Naive thymus-derived CD8-positive, alpha-beta T cell (primary cell): ENCODE measurements around the gene PNPLA1. TPM values are rescaled to one million over a fixed set of nuclear protein-coding genes. Genes with fewer than 3 reads are reported as not detected.

Experiments
- ATAC-seq, 2 donors: fragments of 150-1000 bp; cut with Tn5 transposase in 1 of 2; sonication (Bioruptor Pico), chemical (Tn5 transposase) in 1 of 2; 1 replicate in 1 of 2; 2 replicates in 1 of 2; pipeline ENCODE4 v1.10.0; 2021; ENCODE audit warnings: mild to moderate bottlenecking in 2 of 2, moderate library complexity in 2 of 2
- POLR2A ChIA-PET: fragments of 350-600 bp; sonication (Branson Sonifier 250); formaldehyde crosslinking; loops from one replicate; lab custom pipeline; 2021; ENCODE audit warnings: antibody characterized with exemption; lab: Charles Lee
- DNase-seq, 10 donors: peaks; one replicate each; pipeline versions ENCODE4 v3.0.0 to v3.0.0-alpha.2; 2020 to 2022
- H3K27ac Mint-ChIP-seq, 10 donors: one replicate each; pipeline ENCODE4 v1.8.0; 2020 to 2022; ENCODE audit warnings: mild to moderate bottlenecking in 10 of 10, mixed read lengths in 10 of 10, moderate library complexity in 4 of 10, inconsistent platforms in 1 of 10
- H3K27me3 Mint-ChIP-seq, 5 donors: one replicate each; pipeline ENCODE4 v1.8.0; 2021 to 2022; ENCODE audit warnings: mixed read lengths in 5 of 5
- H3K36me3 Mint-ChIP-seq, 3 donors: one replicate each; pipeline ENCODE4 v1.8.0; 2020 to 2022; ENCODE audit warnings: mixed read lengths in 3 of 3, mild to moderate bottlenecking in 2 of 3, inconsistent platforms in 1 of 3
- H3K4me1 Mint-ChIP-seq, 4 donors: one replicate each; pipeline ENCODE4 v1.8.0; 2021 to 2022; ENCODE audit warnings: mixed read lengths in 4 of 4
- H3K4me3 Mint-ChIP-seq, 10 donors: one replicate each; pipeline ENCODE4 v1.8.0; 2020 to 2022; ENCODE audit warnings: mild to moderate bottlenecking in 10 of 10, mixed read lengths in 10 of 10, moderate library complexity in 6 of 10, inconsistent platforms in 1 of 10
- H3K9me3 Mint-ChIP-seq, 9 donors: one replicate each; pipeline ENCODE4 v1.8.0; 2020 to 2022; ENCODE audit warnings: mixed read lengths in 9 of 9, mild to moderate bottlenecking in 3 of 9, inconsistent platforms in 1 of 9, moderate library complexity in 1 of 9
- polyA plus RNA-seq, 3 donors: library from polyadenylated mRNA; unstranded; fragments of 300-500 nt; fragmentation: Illumina TruSeq; gene quantifications; one replicate each; pipeline ENCODE4 v1.2.3, GENCODE V29; 2021
- total RNA-seq, 8 experiments: library from RNA in 2 of 8; stranded (reverse) in 2 of 8; gene quantifications; one replicate each; pipeline ENCODE4 v1.2.3 and lab custom pipeline; 2021 to 2026

The PNPLA1 gene
- total RNA-seq (not detected), polyA plus RNA-seq (not detected), total RNA-seq (lab: John Stamatoyannopoulos, UW) (0 to 0.15 (median 0.04) reads per million in 6 experiments)

- ATAC-seq = no peak
- peaks cover 0 to 2% (median 0%) of the 10 kb centered on the region in 4 donors for H3K4me1 Mint-ChIP-seq
- POLR2A ChIA-PET = no interaction called here
- H3K27ac Mint-ChIP-seq = no peak within 1 kb of the TSS
- DNase-seq = no peak
- no peak within 1 kb of the TSS for H3K4me3 Mint-ChIP-seq
- H3K36me3 Mint-ChIP-seq = peaks cover 0 to 5% (median 0%) of the 10 kb centered on the region in 3 donors
- peaks cover 0 to 10% (median 2%) of the 10 kb centered on the region in 9 donors for H3K9me3 Mint-ChIP-seq
- peaks cover 4 to 18% (median 10%) of the 10 kb centered on the region in 5 donors for H3K27me3 Mint-ChIP-seq
Measured at GRCh38 chr6:36269834-36270705, at the start of gene PNPLA1. Gene PNPLA1, plus strand, starts transcription at chr6:36270060. Its CDS starts 400 bp downstream, at chr6:36270460.

GRCh38 chr6:36220226-36220625, 49.6 kb upstream of the PNPLA1 start:
- ATAC-seq (no peak), DNase-seq (no peak)
- Mint-ChIP-seq H3K36me3 (peaks cover 0 to 81% (median 14%) of the 10 kb centered on the region in 3 donors), H3K4me1 (peaks cover 0 to 4% (median 1%) of the 10 kb centered on the region in 4 donors), H3K9me3 (no peaks in the 10 kb centered on the region), H3K27me3 (no peaks in the 10 kb centered on the region), H3K27ac (peak overlapping the region in 1 of 10 donors; percentile 43), H3K4me3 (no peak overlapping the region)
- POLR2A ChIA-PET = no interaction called here

- no peaks in the 10 kb centered on the region for H3K27me3 Mint-ChIP-seq
- POLR2A ChIA-PET = no interaction called here
- DNase-seq (no peak), ATAC-seq (no peak)
- peaks cover 0 to 83% (median 14%) of the 10 kb centered on the region in 3 donors for H3K36me3 Mint-ChIP-seq
- no peaks in the 10 kb centered on the region for H3K9me3 Mint-ChIP-seq
- H3K4me3 Mint-ChIP-seq = no peak overlapping the region
- H3K4me1 Mint-ChIP-seq = peaks cover 0 to 3% (median under 1%) of the 10 kb centered on the region in 4 donors
- H3K27ac Mint-ChIP-seq = no peak overlapping the region
Measured at GRCh38 chr6:36221674-36222073, 48.2 kb upstream of the PNPLA1 start.

GRCh38 chr6:36222924-36223323, 46.9 kb upstream of the PNPLA1 start:
- Mint-ChIP-seq H3K4me3 (no peak overlapping the region), H3K9me3 (no peaks in the 10 kb centered on the region), H3K4me1 (peaks cover 0 to 3% (median under 1%) of the 10 kb centered on the region in 4 donors), H3K36me3 (peaks cover 0 to 84% (median 14%) of the 10 kb centered on the region in 3 donors), H3K27me3 (no peaks in the 10 kb centered on the region), H3K27ac (no peak overlapping the region)
- DNase-seq (no peak), ATAC-seq (no peak)
- POLR2A ChIA-PET = no interaction called here

GRCh38 chr6:36223706-36224105, 46.2 kb upstream of the PNPLA1 start:
- peaks cover 0 to 3% (median under 1%) of the 10 kb centered on the region in 4 donors for H3K4me1 Mint-ChIP-seq
- ATAC-seq (no peak), DNase-seq (no peak)
- H3K36me3 Mint-ChIP-seq = peaks cover 0 to 83% (median 13%) of the 10 kb centered on the region in 3 donors
- no peaks in the 10 kb centered on the region for H3K9me3 Mint-ChIP-seq
- no peaks in the 10 kb centered on the region for H3K27me3 Mint-ChIP-seq
- no peak overlapping the region for H3K4me3 Mint-ChIP-seq
- POLR2A ChIA-PET = no interaction called here
- no peak overlapping the region for H3K27ac Mint-ChIP-seq

GRCh38 chr6:36224918-36225461, 44.9 kb upstream of the PNPLA1 start:
- POLR2A ChIA-PET = interaction anchor here (0.6 to 0.7 kb wide), 2 partner anchors 16 to 1798 kb away, joined by 3 to 8 read pairs; no protein-coding TSS in a partner anchor
- DNase-seq = no peak
- no peak overlapping the region for H3K27ac Mint-ChIP-seq
- peaks cover 0 to 2% (median under 1%) of the 10 kb centered on the region in 4 donors for H3K4me1 Mint-ChIP-seq
- H3K4me3 Mint-ChIP-seq = no peak overlapping the region
- H3K36me3 Mint-ChIP-seq = peaks cover 0 to 81% (median 9%) of the 10 kb centered on the region in 3 donors
- H3K9me3 Mint-ChIP-seq = no peaks in the 10 kb centered on the region
- no peaks in the 10 kb centered on the region for H3K27me3 Mint-ChIP-seq
- ATAC-seq = no peak

GRCh38 chr6:36226438-36227047, 43.3 kb upstream of the PNPLA1 start:
- Mint-ChIP-seq H3K9me3 (no peaks in the 10 kb centered on the region), H3K27ac (no peak overlapping the region), H3K4me1 (peaks cover 0 to 2% (median 0%) of the 10 kb centered on the region in 4 donors), H3K27me3 (no peaks in the 10 kb centered on the region), H3K4me3 (no peak overlapping the region), H3K36me3 (peaks cover 0 to 89% (median 9%) of the 10 kb centered on the region in 3 donors)
- ATAC-seq (no peak), DNase-seq (no peak)
- POLR2A ChIA-PET = no interaction called here

- peaks cover 0 to 86% (median 8%) of the 10 kb centered on the region in 3 donors for H3K36me3 Mint-ChIP-seq
- H3K4me1 Mint-ChIP-seq = peaks cover 0 to 2% (median 0%) of the 10 kb centered on the region in 4 donors
- H3K27ac Mint-ChIP-seq = peak overlapping the region in 4 of 10 donors; percentile 20 to 62 (median 57)
- H3K9me3 Mint-ChIP-seq = no peaks in the 10 kb centered on the region
- no peak overlapping the region for H3K4me3 Mint-ChIP-seq
- POLR2A ChIA-PET = no interaction called here
- DNase-seq (no peak), ATAC-seq (no peak)
- no peaks in the 10 kb centered on the region for H3K27me3 Mint-ChIP-seq
Measured at GRCh38 chr6:36227379-36228228, 42.3 kb upstream of the PNPLA1 start.

GRCh38 chr6:36229223-36229622, 40.6 kb upstream of the PNPLA1 start:
- Mint-ChIP-seq H3K36me3 (peaks cover 0 to 81% (median 8%) of the 10 kb centered on the region in 3 donors), H3K9me3 (no peaks in the 10 kb centered on the region), H3K4me3 (no peak overlapping the region), H3K27ac (peak overlapping the region in 6 of 10 donors; percentile 14 to 84 (median 70)), H3K27me3 (no peaks in the 10 kb centered on the region), H3K4me1 (peaks cover 0 to 2% (median under 1%) of the 10 kb centered on the region in 4 donors)
- DNase-seq (no peak), ATAC-seq (no peak)
- POLR2A ChIA-PET = interaction anchor here (0.7 kb wide), 1 partner anchor 606 kb away, joined by 3 read pairs; no protein-coding TSS in a partner anchor

- ATAC-seq = no peak
- POLR2A ChIA-PET = no interaction called here
- no peak overlapping the region for H3K4me3 Mint-ChIP-seq
- H3K36me3 Mint-ChIP-seq = peaks cover 0 to 73% (median 9%) of the 10 kb centered on the region in 3 donors
- H3K27ac Mint-ChIP-seq = peak overlapping the region in 3 of 10 donors; percentile 56 to 74 (median 59)
- H3K27me3 Mint-ChIP-seq = no peaks in the 10 kb centered on the region
- peaks cover 6 to 7% (median 7%) of the 10 kb centered on the region in 4 donors for H3K4me1 Mint-ChIP-seq
- no peak for DNase-seq
- H3K9me3 Mint-ChIP-seq = no peaks in the 10 kb centered on the region
Measured at GRCh38 chr6:36230371-36230770, 39.5 kb upstream of the PNPLA1 start.

- peak overlapping the region in 4 of 10 donors; percentile 2 to 54 (median 28) for H3K27ac Mint-ChIP-seq
- no peak for DNase-seq
- no peaks in the 10 kb centered on the region for H3K27me3 Mint-ChIP-seq
- peaks cover 0 to 56% (median 10%) of the 10 kb centered on the region in 3 donors for H3K36me3 Mint-ChIP-seq
- H3K4me3 Mint-ChIP-seq = no peak overlapping the region
- H3K9me3 Mint-ChIP-seq = no peaks in the 10 kb centered on the region
- POLR2A ChIA-PET = no interaction called here
- peaks cover 7 to 9% (median 7%) of the 10 kb centered on the region in 4 donors for H3K4me1 Mint-ChIP-seq
- no peak for ATAC-seq
Measured at GRCh38 chr6:36232172-36232571, 37.7 kb upstream of the PNPLA1 start.

- POLR2A ChIA-PET = no interaction called here
Measured at GRCh38 chr6:36235309-36235708, 34.6 kb upstream of the PNPLA1 start.

More at GRCh38 chr6:36235309-36235708, 34.6 kb upstream of the PNPLA1 start:
- peak overlapping the region in 2 of 10 donors; percentile 43 to 61 for H3K27ac Mint-ChIP-seq
- no peak overlapping the region for H3K4me3 Mint-ChIP-seq
- no peak for DNase-seq
- no peak for ATAC-seq
- H3K4me1 Mint-ChIP-seq = peaks cover 7 to 9% (median 7%) of the 10 kb centered on the region in 4 donors
- H3K9me3 Mint-ChIP-seq = no peaks in the 10 kb centered on the region
- H3K27me3 Mint-ChIP-seq = no peaks in the 10 kb centered on the region
- peaks cover 0 to 28% (median 10%) of the 10 kb centered on the region in 3 donors for H3K36me3 Mint-ChIP-seq
